Tibial nerve (tissue), 4 donors: Measurements from ENCODE around the gene CALML4.

ENCODE experiments used
- EP300 ChIP-seq, 2 donors: sonication (generic); formaldehyde crosslinking; IDR thresholded peaks; one replicate each; pipeline ENCODE4 v1.6.1; 2017; ENCODE audit warnings: antibody characterized with exemption in 2 of 2, mild to moderate bottlenecking in 1 of 2
- POLR2A ChIP-seq, 2 donors: fragments of 450-650 bp; IDR thresholded peaks; one replicate each; pipeline ENCODE4 v1.6.1; 2017; ENCODE audit warnings: antibody characterized with exemption in 2 of 2, mild to moderate bottlenecking in 2 of 2, moderate library complexity in 2 of 2
- TF ChIP-seq, protein P1 (sequence below), 5 experiments: fragments of 200-600 bp in 3 of 5; fragments of 450-650 bp in 2 of 5; sonication (generic) in 3 of 5; IDR thresholded peaks; one replicate each; pipeline ENCODE4 v1.5.1; 2016 to 2019; ENCODE audit warnings: antibody characterized with exemption in 5 of 5, mild to moderate bottlenecking in 3 of 5, moderate library complexity in 2 of 5

- TF ChIP-seq, protein P1, sequence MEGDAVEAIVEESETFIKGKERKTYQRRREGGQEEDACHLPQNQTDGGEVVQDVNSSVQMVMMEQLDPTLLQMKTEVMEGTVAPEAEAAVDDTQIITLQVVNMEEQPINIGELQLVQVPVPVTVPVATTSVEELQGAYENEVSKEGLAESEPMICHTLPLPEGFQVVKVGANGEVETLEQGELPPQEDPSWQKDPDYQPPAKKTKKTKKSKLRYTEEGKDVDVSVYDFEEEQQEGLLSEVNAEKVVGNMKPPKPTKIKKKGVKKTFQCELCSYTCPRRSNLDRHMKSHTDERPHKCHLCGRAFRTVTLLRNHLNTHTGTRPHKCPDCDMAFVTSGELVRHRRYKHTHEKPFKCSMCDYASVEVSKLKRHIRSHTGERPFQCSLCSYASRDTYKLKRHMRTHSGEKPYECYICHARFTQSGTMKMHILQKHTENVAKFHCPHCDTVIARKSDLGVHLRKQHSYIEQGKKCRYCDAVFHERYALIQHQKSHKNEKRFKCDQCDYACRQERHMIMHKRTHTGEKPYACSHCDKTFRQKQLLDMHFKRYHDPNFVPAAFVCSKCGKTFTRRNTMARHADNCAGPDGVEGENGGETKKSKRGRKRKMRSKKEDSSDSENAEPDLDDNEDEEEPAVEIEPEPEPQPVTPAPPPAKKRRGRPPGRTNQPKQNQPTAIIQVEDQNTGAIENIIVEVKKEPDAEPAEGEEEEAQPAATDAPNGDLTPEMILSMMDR (IDR thresholded peaks at IDR 0.05): no peak
- TF ChIP-seq EP300 (IDR thresholded peaks at IDR 0.05) (no peak), POLR2A (IDR thresholded peaks at IDR 0.05) (no peak)
These were observed 22.6 kb upstream of the CALML4 start for GRCh38 chr15:68227643-68228142.
